Testis (tissue), 2 donors: ENCODE data around the gene LRP2.

Source experiments
- POLR2A ChIP-seq: fragments of 450-650 bp; IDR thresholded peaks from one replicate; pipeline ENCODE4 v1.6.1; 2017; ENCODE audit warnings: antibody characterized with exemption, mild to moderate bottlenecking, moderate library complexity
- TF ChIP-seq, protein P1 (sequence below), 3 experiments: fragments of 450-650 bp in 2 of 3; fragments of 200-600 bp in 1 of 3; sonication (generic) in 1 of 3; IDR thresholded peaks; one replicate each; pipeline ENCODE4 v1.5.1; 2016 to 2019; ENCODE audit warnings: antibody characterized with exemption in 3 of 3, mild to moderate bottlenecking in 2 of 3, moderate library complexity in 1 of 3

DNA sequence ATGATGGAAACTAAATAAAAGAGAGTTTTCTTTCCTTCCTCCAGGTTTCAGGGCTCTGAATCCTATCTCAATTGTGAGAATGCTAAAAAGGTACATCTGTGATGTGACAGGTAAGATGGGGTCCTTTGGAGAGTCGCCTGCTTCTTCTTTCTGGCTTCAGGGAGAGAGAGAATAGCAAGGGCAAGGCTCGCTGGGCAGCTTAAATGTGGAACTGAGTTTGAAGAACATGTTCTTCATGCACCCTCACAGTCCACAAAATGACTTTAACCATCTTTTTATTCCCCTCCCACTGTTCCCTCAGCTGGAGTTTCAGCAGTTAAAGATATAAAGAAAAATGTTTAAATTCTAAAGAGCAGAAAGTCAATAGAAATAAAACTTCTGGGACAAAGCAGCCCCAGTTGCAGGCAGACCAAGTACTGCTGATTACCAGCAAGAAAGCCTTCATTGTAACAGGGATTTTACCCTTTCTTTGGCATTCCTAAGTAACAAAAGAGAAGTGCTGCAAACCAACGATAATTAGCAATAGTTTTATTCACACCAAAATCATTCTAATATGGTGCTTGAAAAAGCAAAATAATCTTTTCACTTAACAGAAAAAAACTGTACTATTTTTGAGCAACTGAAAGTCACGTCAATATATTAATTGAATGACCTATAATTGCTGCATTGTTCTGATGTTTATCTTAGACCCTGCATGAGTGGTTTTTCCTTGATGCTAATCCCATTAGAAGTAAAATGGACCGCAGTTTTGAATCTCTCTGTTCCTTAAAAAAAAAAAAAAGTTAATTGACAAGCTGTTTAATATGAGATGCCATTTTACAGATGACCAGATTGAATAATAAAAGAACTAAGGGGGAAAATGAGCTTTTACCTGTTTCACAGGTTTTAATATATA is 61.5 kb downstream of the LRP2 start:
- TF ChIP-seq, protein P1, sequence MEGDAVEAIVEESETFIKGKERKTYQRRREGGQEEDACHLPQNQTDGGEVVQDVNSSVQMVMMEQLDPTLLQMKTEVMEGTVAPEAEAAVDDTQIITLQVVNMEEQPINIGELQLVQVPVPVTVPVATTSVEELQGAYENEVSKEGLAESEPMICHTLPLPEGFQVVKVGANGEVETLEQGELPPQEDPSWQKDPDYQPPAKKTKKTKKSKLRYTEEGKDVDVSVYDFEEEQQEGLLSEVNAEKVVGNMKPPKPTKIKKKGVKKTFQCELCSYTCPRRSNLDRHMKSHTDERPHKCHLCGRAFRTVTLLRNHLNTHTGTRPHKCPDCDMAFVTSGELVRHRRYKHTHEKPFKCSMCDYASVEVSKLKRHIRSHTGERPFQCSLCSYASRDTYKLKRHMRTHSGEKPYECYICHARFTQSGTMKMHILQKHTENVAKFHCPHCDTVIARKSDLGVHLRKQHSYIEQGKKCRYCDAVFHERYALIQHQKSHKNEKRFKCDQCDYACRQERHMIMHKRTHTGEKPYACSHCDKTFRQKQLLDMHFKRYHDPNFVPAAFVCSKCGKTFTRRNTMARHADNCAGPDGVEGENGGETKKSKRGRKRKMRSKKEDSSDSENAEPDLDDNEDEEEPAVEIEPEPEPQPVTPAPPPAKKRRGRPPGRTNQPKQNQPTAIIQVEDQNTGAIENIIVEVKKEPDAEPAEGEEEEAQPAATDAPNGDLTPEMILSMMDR (IDR thresholded peaks at IDR 0.05), result no peak
- TF ChIP-seq POLR2A, result no peak
